Mucosa of stomach (tissue), 1 donor: ENCODE results near the gene NLRX1.

ENCODE experiments used
- H3K27me3 ChIP-seq: one replicate; pipeline ENCODE4 v1.7.0; 2013; ENCODE audit warnings: mild to moderate bottlenecking, low read length; ENCODE audit not compliant: control insufficient read depth, insufficient read depth
- H3K36me3 ChIP-seq: one replicate; pipeline ENCODE4 v1.7.0; 2013; ENCODE audit warnings: low read length; ENCODE audit not compliant: control insufficient read depth, insufficient read depth
- H3K4me1 ChIP-seq: one replicate; pipeline ENCODE4 v1.7.0; 2013; ENCODE audit warnings: mild to moderate bottlenecking, low read length; ENCODE audit not compliant: control insufficient read depth, insufficient read depth
- H3K4me3 ChIP-seq: one replicate; pipeline ENCODE4 v1.7.0; 2013; ENCODE audit warnings: low read length
- H3K9ac ChIP-seq: one replicate; pipeline ENCODE4 v1.7.0; 2013; ENCODE audit warnings: mild to moderate bottlenecking, low read length, moderate library complexity
- H3K9me3 ChIP-seq: one replicate; pipeline ENCODE4 v1.7.0; 2013; ENCODE audit warnings: mild to moderate bottlenecking, low read length, moderate library complexity; ENCODE audit not compliant: control insufficient read depth
- donor health status: Pancreatic carcinoma.

Gene NLRX1

DNA sequence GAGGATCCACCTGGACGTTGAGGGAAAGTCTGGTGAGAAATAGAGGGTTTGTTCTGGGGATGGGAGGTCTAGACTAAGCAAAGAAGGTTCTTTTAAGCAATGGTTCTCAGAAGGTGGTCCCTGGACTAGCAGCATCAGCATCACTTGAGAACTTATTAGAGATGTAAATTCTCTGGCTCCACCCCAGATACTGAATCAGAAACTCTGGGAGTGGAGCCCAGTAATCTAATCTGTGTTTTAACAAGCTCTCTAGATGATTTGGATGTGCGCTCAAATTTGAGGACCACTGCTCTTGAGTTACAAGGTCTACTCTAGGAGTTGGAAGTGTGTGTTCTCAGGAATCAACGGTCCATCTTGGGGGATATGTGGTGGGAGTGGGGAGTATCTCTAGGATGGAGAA lies 23.0 kb upstream of the NLRX1 start:
- Histone ChIP-seq H3K36me3 (no peaks in the 10 kb centered on the region), H3K9ac (no peak overlapping the region), H3K4me1 (peaks cover 12% of the 10 kb centered on the region), H3K4me3 (no peak overlapping the region), H3K9me3 (no peaks in the 10 kb centered on the region), H3K27me3 (peaks cover 35% of the 10 kb centered on the region)

DNA sequence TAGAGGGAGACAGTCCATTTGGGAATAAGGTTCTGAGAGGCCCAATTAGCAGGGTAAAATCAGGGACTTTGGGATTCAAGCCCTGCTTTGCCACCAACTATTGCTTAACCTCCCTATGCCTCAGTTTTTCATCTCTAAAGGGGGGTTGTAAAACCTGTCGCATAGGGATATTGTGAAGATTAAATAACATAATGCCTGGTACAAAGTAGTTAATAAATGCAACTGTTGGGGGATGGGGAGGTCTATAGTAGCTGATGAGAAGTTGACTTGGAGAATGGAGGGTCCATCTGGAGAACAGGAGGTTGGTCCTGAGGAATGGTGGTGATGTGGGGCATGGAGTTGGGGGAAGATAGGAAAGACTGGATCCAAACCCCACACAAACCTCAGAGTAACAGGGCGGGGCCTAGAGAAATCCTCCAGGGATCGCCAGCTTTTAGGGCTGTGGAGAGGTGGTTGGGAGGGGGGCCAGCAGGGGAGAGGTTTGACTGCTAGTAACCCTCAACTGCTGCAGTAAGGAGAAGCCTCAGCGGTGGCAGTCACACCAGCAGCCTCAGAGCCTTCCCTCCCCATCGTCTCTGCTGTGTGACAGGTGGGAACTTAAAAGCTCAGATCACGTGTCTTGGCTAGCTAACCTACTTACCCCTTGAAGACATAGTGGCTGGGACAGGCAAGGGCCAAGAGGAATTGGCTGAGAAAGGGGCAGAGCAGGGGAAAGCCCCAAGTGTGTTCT lies 20.8 kb upstream of the NLRX1 start:
- peaks cover 40% of the 10 kb centered on the region for H3K27me3 ChIP-seq
- no peak overlapping the region for H3K4me3 ChIP-seq
- H3K9me3 ChIP-seq: no peaks in the 10 kb centered on the region
- no peaks in the 10 kb centered on the region for H3K36me3 ChIP-seq
- H3K9ac ChIP-seq: no peak overlapping the region
- peaks cover 12% of the 10 kb centered on the region for H3K4me1 ChIP-seq

DNA sequence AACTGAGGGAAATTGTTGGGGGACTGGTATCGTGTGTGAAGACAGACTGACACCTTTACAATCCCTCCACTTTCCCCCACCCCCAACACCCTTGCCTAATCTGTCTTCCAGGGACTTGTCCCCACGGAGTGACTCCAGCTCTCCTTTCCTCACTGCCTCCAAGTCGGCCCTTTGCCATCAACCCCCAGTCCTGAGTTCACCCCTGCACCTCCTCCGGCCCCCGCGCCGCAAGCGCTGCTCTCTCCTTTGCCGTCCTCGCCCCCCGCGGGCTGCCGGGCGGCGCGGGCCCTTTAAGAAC lies 19.9 kb upstream of the NLRX1 start:
- peaks cover 46% of the 10 kb centered on the region for H3K27me3 ChIP-seq

DNA sequence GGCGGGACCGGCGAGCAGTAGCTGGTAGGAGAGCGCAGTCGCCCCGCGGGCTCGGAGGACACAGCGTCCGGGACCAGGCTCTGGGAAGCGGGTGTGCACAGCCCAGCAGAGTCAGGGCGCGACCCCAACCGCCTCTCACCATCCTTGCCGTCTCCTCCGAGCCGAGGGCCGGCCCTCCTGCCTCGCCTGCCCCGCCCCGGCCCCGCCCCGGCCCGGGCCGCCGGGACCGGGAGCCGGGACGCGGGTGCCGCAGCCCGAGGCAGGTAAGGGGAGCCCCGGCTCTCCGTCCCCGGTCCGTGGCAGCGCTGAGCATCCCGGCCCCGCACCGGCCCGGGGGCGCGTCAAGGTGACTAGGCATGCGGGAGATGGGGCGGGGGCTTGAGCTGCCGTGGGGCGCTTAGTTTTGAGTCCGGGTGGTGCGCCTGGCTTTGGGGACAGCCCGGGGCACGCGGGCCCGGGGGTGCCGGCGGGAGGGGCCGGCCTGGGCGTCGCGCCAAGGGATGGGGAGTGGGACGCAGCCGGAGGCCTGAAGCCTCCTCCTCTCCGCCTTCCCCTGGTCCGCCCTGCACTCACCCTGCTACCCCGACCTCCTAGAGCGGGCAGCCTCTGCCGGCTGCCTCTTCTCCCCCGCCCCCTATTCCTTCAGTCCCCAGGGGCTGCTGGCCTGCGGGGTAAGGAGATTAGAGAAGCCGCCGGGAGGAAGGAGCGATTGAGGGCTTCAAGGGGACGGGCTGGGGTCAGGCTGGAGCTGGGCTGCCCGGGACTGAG lies 19.3 kb upstream of the NLRX1 start, which contains the start of gene ABCG4:
ABCG4 (plus strand) TSS at position 35 of the 768 bp plus-strand sequence. CDS start 914 bp downstream, outside the sequence.
- H3K27me3 ChIP-seq: peaks cover 51% of the 10 kb centered on the region
- no peak within 1 kb of the TSS for H3K4me3 ChIP-seq
- peaks cover 12% of the 10 kb centered on the region for H3K4me1 ChIP-seq
- no peaks in the 10 kb centered on the region for H3K36me3 ChIP-seq
- H3K9ac ChIP-seq: peak within 1 kb of the TSS; percentile 15
- H3K9me3 ChIP-seq: no peaks in the 10 kb centered on the region

More for the DNA sequence above, 19.9 kb upstream of the NLRX1 start:
- Histone ChIP-seq H3K4me1 (peaks cover 12% of the 10 kb centered on the region), H3K36me3 (no peaks in the 10 kb centered on the region), H3K9ac (no peak overlapping the region), H3K4me3 (no peak overlapping the region), H3K9me3 (no peaks in the 10 kb centered on the region)

DNA sequence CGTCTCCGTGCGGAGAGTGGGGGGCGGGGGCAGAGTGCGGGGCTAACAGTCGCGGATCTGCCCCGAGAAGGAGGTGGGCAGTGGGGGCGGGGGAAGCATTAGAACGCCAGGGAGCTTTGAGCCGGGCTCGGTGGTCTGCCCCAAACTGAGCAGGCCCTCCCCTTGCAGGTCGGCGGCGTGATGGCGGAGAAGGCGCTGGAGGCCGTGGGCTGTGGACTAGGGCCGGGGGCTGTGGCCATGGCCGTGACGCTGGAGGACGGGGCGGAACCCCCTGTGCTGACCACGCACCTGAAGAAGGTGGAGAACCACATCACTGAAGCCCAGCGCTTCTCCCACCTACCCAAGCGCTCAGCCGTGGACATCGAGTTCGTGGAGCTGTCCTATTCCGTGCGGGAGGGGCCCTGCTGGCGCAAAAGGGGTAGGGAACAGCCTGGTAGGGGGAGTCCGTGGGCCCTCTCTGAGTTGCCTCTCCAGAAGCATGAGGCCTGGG lies 18.7 kb upstream of the NLRX1 start:
- Histone ChIP-seq H3K27me3 (peaks cover 51% of the 10 kb centered on the region), H3K9me3 (no peaks in the 10 kb centered on the region), H3K4me3 (no peak overlapping the region), H3K9ac (peak overlapping the region; percentile 15), H3K36me3 (no peaks in the 10 kb centered on the region), H3K4me1 (peaks cover 12% of the 10 kb centered on the region)

DNA sequence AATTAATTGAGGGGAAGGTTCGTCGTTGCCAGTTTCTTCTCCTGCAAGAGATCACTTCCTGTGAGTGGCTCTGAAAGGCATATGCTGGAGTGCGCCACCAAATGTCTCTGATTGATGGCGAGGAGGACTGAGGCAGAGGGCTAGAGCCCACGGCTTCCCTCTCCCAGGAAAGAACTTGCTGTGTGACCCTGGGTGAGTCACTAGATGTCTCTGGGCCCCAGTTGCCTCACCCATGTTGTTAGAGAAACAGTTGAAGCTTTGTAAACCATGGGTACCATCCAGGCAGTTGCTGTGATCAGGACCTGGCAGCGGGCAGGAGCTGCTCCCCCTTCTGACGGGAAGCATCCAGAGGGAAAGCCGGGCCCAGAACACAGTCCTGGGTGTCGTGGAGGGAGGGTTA lies 16.5 kb upstream of the NLRX1 start:
- peaks cover 12% of the 10 kb centered on the region for H3K4me1 ChIP-seq
- H3K4me3 ChIP-seq: no peak overlapping the region
- H3K9ac ChIP-seq: no peak overlapping the region
- H3K36me3 ChIP-seq: no peaks in the 10 kb centered on the region
- peaks cover 48% of the 10 kb centered on the region for H3K27me3 ChIP-seq
- H3K9me3 ChIP-seq: no peaks in the 10 kb centered on the region

DNA sequence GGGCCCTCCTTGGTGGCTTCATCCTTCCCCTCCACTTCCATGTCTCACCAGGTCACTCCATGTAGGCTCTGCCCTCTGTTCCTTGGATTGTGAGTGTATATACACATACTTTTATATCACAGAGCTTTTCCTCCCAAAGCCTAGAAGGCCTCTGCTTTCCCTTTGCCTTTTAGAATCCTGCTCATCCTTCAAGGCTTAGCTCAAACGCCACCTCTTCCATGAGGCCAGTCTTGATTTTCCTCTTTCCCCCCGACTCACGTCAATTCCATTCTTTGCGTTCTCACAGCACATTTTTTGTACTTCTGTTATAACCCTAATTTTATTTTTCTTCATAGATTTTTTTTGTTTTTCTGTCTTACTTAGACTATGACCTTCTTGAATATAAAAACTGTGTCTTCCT lies 15.9 kb upstream of the NLRX1 start:
- Histone ChIP-seq H3K9ac (no peak overlapping the region), H3K4me1 (peaks cover 12% of the 10 kb centered on the region), H3K9me3 (no peaks in the 10 kb centered on the region), H3K4me3 (no peak overlapping the region), H3K36me3 (no peaks in the 10 kb centered on the region), H3K27me3 (peaks cover 45% of the 10 kb centered on the region)

DNA sequence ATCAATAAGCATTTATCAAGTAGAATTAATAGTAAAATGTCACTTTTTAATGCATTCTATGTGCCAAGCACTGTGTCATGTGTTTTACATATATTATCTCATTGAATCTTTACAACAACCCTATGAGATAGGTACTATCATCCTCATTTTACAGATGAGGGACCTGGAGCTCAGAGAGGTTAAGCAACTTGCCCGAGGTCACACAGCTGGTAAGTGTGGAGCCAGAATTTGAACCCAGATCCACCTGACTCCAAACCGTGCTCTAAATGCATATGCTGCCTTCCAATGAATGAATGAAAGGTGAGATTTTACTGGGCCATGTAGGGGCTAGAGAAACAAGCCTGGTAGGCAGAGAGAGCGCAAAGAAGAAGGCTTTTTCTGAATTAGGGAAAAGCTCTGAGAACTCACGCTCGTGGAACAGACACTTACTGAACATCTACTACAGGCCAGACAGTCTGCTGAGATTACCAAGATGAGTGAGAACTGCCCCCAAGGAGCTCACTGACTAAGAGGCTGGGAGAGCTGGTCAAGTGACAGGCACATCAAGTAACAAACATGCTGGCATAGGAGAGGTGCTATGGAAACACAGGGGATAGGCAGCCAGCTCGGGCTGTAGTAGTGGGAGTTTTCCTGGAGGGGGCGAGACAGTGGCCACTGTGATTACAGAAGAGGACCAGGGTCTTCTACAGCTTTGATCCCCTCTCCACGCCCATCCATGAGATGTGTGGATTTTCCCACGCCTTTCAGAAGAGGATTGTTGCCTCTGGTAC lies 15.3 kb upstream of the NLRX1 start:
- Histone ChIP-seq H3K27me3 (peaks cover 39% of the 10 kb centered on the region), H3K9ac (no peak overlapping the region), H3K9me3 (no peaks in the 10 kb centered on the region), H3K36me3 (no peaks in the 10 kb centered on the region), H3K4me3 (no peak overlapping the region), H3K4me1 (peaks cover 10% of the 10 kb centered on the region)

DNA sequence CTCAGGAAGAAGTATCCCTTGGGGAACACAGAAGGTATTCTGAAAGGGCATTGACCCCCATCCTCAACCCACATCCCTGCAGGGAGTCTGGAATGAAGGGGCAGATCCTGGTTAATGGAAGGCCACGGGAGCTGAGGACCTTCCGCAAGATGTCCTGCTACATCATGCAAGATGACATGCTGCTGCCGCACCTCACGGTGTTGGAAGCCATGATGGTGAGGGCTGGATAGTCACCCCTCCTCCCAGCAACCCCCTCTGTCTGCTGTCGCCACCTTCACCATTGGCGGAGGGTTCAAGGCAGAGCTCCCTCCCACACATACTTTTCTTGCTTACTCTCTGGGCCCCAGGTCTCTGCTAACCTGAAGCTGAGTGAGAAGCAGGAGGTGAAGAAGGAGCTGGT lies 14.3 kb upstream of the NLRX1 start:
- Histone ChIP-seq H3K4me3 (no peak overlapping the region), H3K36me3 (no peaks in the 10 kb centered on the region), H3K9ac (no peak overlapping the region), H3K9me3 (no peaks in the 10 kb centered on the region), H3K27me3 (peaks cover 30% of the 10 kb centered on the region), H3K4me1 (peaks cover 4% of the 10 kb centered on the region)

DNA sequence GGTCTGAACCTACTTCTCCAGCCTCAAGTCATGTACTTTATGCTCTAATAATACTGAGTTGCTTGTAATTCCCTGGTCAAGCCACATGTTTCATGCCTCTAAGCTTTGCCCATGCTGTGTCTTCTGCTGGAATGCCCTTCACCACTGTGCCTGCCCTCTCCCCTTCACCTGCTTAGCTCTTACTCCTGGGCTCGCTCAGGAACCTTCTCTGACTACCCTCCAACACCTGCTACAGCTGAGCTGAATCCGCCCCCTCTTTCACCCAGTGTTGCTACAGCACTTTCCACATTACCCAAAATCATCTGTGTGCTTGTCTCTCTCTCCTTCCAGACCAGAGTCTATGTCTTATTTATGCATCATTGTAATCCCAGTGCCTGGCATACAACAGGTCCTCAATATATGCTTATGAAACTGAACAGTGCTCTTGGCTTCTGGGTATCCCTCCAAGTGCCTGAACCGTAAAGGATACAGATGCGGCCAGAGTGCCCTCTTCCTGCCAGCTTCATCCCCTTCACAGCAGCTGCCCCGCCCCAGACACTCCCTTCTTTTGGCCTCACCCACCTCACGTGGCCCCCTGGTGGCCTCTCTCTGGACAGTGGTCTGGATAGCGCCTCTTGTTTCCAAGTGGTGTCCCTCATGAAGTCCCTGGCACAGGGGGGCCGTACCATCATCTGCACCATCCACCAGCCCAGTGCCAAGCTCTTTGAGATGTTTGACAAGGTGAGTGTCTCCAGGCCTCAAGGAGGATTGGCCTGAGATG lies 12.6 kb upstream of the NLRX1 start:
- Histone ChIP-seq H3K27me3 (peaks cover 15% of the 10 kb centered on the region), H3K9me3 (no peaks in the 10 kb centered on the region), H3K36me3 (no peaks in the 10 kb centered on the region), H3K4me3 (no peak overlapping the region), H3K9ac (no peak overlapping the region), H3K4me1 (no peaks in the 10 kb centered on the region)

DNA sequence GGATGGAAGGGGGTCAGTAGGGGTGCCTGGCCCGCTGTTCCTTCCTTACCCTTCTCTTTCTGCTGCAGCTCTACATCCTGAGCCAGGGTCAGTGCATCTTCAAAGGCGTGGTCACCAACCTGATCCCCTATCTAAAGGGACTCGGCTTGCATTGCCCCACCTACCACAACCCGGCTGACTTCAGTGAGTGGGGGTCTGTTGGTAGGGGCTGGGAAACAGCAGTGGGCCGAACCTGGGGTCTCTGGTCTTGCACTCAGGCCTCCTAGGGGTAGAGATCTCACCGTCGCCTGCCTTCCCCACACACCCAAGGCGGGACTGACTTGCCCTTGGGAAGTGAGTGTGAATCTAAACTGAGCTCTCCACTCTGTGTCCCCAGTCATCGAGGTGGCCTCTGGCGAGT lies 12.0 kb upstream of the NLRX1 start:
- peaks cover 14% of the 10 kb centered on the region for H3K27me3 ChIP-seq
- no peak overlapping the region for H3K4me3 ChIP-seq
- H3K9ac ChIP-seq: no peak overlapping the region
- no peaks in the 10 kb centered on the region for H3K36me3 ChIP-seq
- H3K9me3 ChIP-seq: no peaks in the 10 kb centered on the region
- H3K4me1 ChIP-seq: no peaks in the 10 kb centered on the region
